Measurements from ENCODE around the gene E2F4. TPM values are rescaled to one million over a fixed set of nuclear protein-coding genes. Genes with fewer than 3 reads are reported as not detected.

Gene E2F4
- total and polyA plus RNA-seq, 2 of the 13 experiments (the other 11 are each of a cell fraction or from before 2014, with no cell fraction given) = 84.8 to 91.2 TPM

- TF ChIP-seq POLR2AphosphoS2 (IDR thresholded peaks at IDR 0.05; ENCODE audit: low read depth, low read length) (no peak), MAFF (IDR thresholded peaks at IDR 0.05; ENCODE audit: low read depth, low read length) (no peak), NAIF1 (CRISPR knock-in tag; IDR thresholded peaks at IDR 0.05; ENCODE audit: borderline replicate concordance) (no peak), GABPA (IDR thresholded peaks at IDR 0.05; ENCODE audit: low read depth, low read length) (no peak), GABPA (CRISPR knock-in tag; IDR thresholded peaks at IDR 0.05; ENCODE audit: low read depth) (no peak), ZNF282 (IDR thresholded peaks at IDR 0.05; ENCODE audit: partially characterized antibody) (no peak), PHF20 (CRISPR knock-in tag; IDR thresholded peaks at IDR 0.05) (no peak), TFDP1 (CRISPR knock-in tag; IDR thresholded peaks at IDR 0.05; ENCODE audit: borderline replicate concordance) (peak; percentile 96), NR2F1 (CRISPR knock-in tag; IDR thresholded peaks at IDR 0.05) (no peak), ZBTB25 (CRISPR knock-in tag; IDR thresholded peaks at IDR 0.05) (no peak), MAZ (IDR thresholded peaks at IDR 0.05; ENCODE audit: borderline replicate concordance, low read depth, low read length) (peak; percentile 17; the same call in 1 of the 2 replicates), MAZ (CRISPR knock-in tag; IDR thresholded peaks at IDR 0.05; ENCODE audit: low read depth) (0 out of 2 replicates have a peak, but pooled peaks have one; percentile 22), ZNF414 (CRISPR knock-in tag; IDR thresholded peaks at IDR 0.05) (no peak), NPAS2 (CRISPR knock-in tag; IDR thresholded peaks at IDR 0.05; ENCODE audit: borderline replicate concordance) (no peak), STAG1 (CRISPR knock-in tag; IDR thresholded peaks at IDR 0.05) (no peak), ZNF761 (CRISPR knock-in tag; conservative IDR thresholded peaks at IDR 0.05) (no peak), NCOA2 (CRISPR knock-in tag; IDR thresholded peaks at IDR 0.05) (no peak), REST (IDR thresholded peaks at IDR 0.05; ENCODE audit: borderline replicate concordance in 1 of 2, low read depth in 1 of 2, low read length in 2 of 2) (peak in 1 of 2 experiments; percentile 59; a peak in 1 of 4 replicates), IRX3 (CRISPR knock-in tag; IDR thresholded peaks at IDR 0.05; ENCODE audit: borderline replicate concordance, low read depth) (no peak; the same call in 1 of the 2 replicates), KDM5A (IDR thresholded peaks at IDR 0.05; ENCODE audit: borderline replicate concordance, low read length) (no peak; the same call in 1 of the 2 replicates), ZNF772 (CRISPR knock-in tag; IDR thresholded peaks at IDR 0.05) (peak; percentile 75), MAFK (conservative IDR thresholded peaks at IDR 0.05 in 1 of 2, IDR thresholded peaks at IDR 0.05 in 1 of 2; ENCODE audit: low read length in 2 of 2) (no peak), RFXAP (CRISPR knock-in tag; IDR thresholded peaks at IDR 0.05; ENCODE audit: borderline replicate concordance) (no peak)
These were observed 55.5 kb downstream of the E2F4 start, which contains the start of gene FHOD1 (continued) for GRCh38 chr16:67247192-67248072.
